Placental pericyte (primary cell): ENCODE results near the gene APOC3. TPM values are rescaled to one million over a fixed set of nuclear protein-coding genes. Genes with fewer than 3 reads are reported as not detected.

Source experiments
- total RNA-seq: library from RNA; depleted of rRNA; stranded (reverse); fragments of >200 nt; gene quantifications from 2 replicates; pipeline ENCODE4 v1.2.3, GENCODE V29; 2012

APOC3 gene
- total RNA-seq = not detected in 2 replicates

DNA sequence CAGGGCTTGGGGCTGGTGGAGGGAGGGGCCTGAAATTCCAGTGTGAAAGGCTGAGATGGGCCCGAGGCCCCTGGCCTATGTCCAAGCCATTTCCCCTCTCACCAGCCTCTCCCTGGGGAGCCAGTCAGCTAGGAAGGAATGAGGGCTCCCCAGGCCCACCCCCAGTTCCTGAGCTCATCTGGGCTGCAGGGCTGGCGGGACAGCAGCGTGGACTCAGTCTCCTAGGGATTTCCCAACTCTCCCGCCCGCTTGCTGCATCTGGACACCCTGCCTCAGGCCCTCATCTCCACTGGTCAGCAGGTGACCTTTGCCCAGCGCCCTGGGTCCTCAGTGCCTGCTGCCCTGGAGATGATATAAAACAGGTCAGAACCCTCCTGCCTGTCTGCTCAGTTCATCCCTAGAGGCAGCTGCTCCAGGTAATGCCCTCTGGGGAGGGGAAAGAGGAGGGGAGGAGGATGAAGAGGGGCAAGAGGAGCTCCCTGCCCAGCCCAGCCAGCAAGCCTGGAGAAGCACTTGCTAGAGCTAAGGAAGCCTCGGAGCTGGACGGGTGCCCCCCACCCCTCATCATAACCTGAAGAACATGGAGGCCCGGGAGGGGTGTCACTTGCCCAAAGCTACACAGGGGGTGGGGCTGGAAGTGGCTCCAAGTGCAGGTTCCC is at the start of gene APOC3:
TSS of gene APOC3 (plus strand) at position 383 of the 659 bp plus-strand sequence. CDS start 676 bp downstream, outside the sequence.

GRCh38 chr11:116787786-116788486 is 41.8 kb upstream of the APOC3 start, which contains the start of gene ZPR1:
TSS of gene ZPR1 (minus strand) at chr11:116788023. CDS start at chr11:116787990, 33 bp downstream.

DNA sequence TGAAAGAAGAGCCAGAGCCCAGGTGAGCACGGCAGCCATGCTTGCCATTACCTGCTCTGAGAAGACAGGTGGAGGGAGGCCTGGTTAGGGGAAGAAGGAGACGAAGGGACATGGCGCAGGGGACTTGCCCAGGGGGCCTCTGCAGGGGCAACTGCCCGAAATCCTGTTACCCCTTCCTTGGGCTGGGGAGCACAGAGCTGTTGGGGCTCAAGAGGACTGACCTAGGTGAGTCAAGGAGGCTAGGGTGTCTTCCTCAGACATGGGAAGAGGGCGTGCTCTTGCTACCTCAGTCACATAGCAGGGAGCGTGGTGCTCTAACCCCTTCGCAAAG is 37.9 kb upstream of the APOC3 start, which contains the start of gene APOA5:
TSS of gene APOA5 (minus strand) at position 67 of the 331 bp plus-strand sequence. CDS start at position 48, 19 bp downstream.

GRCh38 chr11:116823031-116823843 is 6.5 kb upstream of the APOC3 start, which contains the start of gene APOA4:
TSS of gene APOA4 (minus strand) at chr11:116823304. CDS start at chr11:116823191, 113 bp downstream.

DNA sequence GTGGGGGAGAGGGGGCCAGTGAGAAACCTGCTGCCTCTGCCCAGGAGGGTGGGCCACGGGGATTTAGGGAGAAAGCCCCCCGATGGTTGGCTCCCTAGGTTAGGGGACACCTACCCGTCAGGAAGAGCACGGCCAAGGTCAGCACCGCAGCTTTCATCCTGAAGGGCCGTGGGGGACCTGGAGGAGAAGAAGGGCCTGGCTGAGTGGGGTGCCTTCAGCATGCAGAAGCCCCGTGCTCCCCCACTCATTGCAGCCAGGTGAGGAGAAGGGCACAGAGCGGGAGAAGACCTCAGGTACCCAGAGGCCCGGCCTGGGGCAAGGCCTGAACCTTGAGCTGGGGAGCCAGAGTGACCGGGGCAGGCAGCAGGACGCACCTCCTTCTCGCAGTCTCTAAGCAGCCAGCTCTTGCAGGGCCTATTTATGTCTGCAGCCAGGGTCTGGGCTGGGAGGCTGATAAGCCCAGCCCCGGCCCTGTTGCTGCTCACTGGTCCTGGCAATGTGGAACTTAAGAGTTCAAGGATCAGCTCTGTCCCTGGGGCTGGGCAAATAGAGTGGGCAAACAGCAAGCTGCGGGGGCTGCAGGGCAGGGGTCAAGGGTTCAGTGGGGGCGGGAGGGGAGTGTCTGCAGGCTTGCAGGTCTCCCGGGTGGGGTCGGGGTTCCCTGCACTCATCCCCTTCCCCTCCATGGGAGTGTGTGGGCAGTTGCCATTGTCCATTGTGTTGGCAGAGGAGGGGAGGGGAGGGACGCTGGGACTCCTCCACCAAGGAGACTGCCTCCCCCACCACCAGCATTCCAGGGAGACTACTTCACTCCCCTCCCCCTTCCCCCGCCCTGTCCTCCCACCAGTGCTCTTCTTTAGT is 7.8 kb downstream of the APOC3 start, which contains the start of gene APOA1:
TSS of gene APOA1 (minus strand) at position 392 of the 861 bp plus-strand sequence. CDS start at position 157, 235 bp downstream.

Other genes with a start within 250 kb of the APOC3 start
- gene BUD13, start 56.9 kb upstream of the APOC3 start, total RNA-seq = 10.3 and 22.9 TPM in 2 replicates
- 43.5 and 54.4 TPM in 2 replicates for gene ZPR1, start 41.9 kb upstream of the APOC3 start, total RNA-seq
- gene APOA5, start 38.0 kb upstream of the APOC3 start, total RNA-seq = not detected in 2 replicates
- gene APOA4, start 6.6 kb upstream of the APOC3 start, total RNA-seq = not detected in 2 replicates
- not detected in 2 replicates for gene APOA1, start 7.7 kb downstream of the APOC3 start, total RNA-seq